DOHH2 (cell line): ENCODE data around the gene GMDS.
"Not testable (repeated sequence)": the region's sequence is repeated elsewhere in the genome, so short reads cannot be mapped to it uniquely, and the experiment has no call there.

Experiments
- H3F3A ChIP-seq: fragments of 200-600 bp; sonication (generic), shearing (Covaris generic); 2 replicates; pipeline ENCODE4 v1.6.0; 2016; ENCODE audit warnings: antibody characterized with exemption, mild to moderate bottlenecking; ENCODE audit not compliant: control insufficient read depth, insufficient read depth
- H3K27ac ChIP-seq: fragments of 200-600 bp; sonication (generic); 2 replicates; pipeline ENCODE4 v1.5.1; 2014; ENCODE audit warnings: low read depth, mild to moderate bottlenecking, low read length, moderate library complexity
- H3K27me3 ChIP-seq: fragments of 200-600 bp; sonication (generic); 2 replicates; pipeline ENCODE4 v1.6.1; 2014; ENCODE audit warnings: mild to moderate bottlenecking, low read length, mixed read lengths; ENCODE audit not compliant: control insufficient read depth
- H3K36me3 ChIP-seq: fragments of 200-600 bp; sonication (generic); 2 replicates; pipeline ENCODE4 v1.6.1; 2014; ENCODE audit warnings: mild to moderate bottlenecking, low read length, moderate library complexity, mixed read lengths; ENCODE audit not compliant: control insufficient read depth
- H3K4me1 ChIP-seq: fragments of 200-600 bp; sonication (generic); 2 replicates; pipeline ENCODE4 v1.6.1; 2014; ENCODE audit warnings: mild to moderate bottlenecking, low read length, mixed read lengths; ENCODE audit not compliant: control insufficient read depth
- H3K4me2 ChIP-seq: fragments of 200-600 bp; sonication (generic); 2 replicates; pipeline ENCODE4 v1.6.0; 2014; ENCODE audit warnings: mild to moderate bottlenecking, low read length, moderate library complexity
- H3K4me3 ChIP-seq: fragments of 200-600 bp; sonication (generic); 2 replicates; pipeline ENCODE4 v1.5.1; 2014; ENCODE audit warnings: mild to moderate bottlenecking, low read length, mixed read lengths
- H3K79me2 ChIP-seq: fragments of 200-600 bp; sonication (generic); 2 replicates; pipeline ENCODE4 v1.6.1; 2014; ENCODE audit warnings: mild to moderate bottlenecking, low read length, mixed read lengths; ENCODE audit not compliant: control insufficient read depth
- H3K9me2 ChIP-seq: fragments of 200-600 bp; sonication (generic); replicated peaks from 2 replicates; pipeline ENCODE4 v1.6.1; 2014; ENCODE audit warnings: mild to moderate bottlenecking, low read length, mixed read lengths; ENCODE audit not compliant: control insufficient read depth
- H3K9me3 ChIP-seq: fragments of 200-600 bp; sonication (generic); 2 replicates; pipeline ENCODE4 v1.6.1; 2014; ENCODE audit warnings: antibody characterized with exemption, low read length, mixed read lengths; ENCODE audit not compliant: control insufficient read depth, insufficient read depth
- H4K20me1 ChIP-seq: fragments of 200-600 bp; sonication (generic); 2 replicates; pipeline ENCODE4 v1.6.0; 2014; ENCODE audit warnings: low read depth, mild to moderate bottlenecking, antibody characterized with exemption, low read length, moderate library complexity; ENCODE audit not compliant: control insufficient read depth, insufficient read depth
- EZH2phosphoT487 ChIP-seq: fragments of 200-600 bp; sonication (generic); IDR thresholded peaks from 2 replicates; pipeline ENCODE4 v1.6.1; 2017; ENCODE audit warnings: borderline replicate concordance, mild to moderate bottlenecking, antibody characterized with exemption, low read length, moderate library complexity, mixed read lengths
- TF ChIP-seq, protein P1 (sequence below): fragments of 200-600 bp; sonication (generic); IDR thresholded peaks from one replicate; pipeline ENCODE4 v1.5.1; 2014; ENCODE audit warnings: antibody characterized with exemption, mild to moderate bottlenecking, low read depth, low read length; ENCODE audit not compliant: poor library complexity, severe bottlenecking

The GMDS gene

GRCh38 chr6:1669996-1670395 lies 575.4 kb downstream of the GMDS start:
- Histone ChIP-seq H3K27ac (no peak overlapping the region), H3K4me2 (no peak overlapping the region)

DNA sequence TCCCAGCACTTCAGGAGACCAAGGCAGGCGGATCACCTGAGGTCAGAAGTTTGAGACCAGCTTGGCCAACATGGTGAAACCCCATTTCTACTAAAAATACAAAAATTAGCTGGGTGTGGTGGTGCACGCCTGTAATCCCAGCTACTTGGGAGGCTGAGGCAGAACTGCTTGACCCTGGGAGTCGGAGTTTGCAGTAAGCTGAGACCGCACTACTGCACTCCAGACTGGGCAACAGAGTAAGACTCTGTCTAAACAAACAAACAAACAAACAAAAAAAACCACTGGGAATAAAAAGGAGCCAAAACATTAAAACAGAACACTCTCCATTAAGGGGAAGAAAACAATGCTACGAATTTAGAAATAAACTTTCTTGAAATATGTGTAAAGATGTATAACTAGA lies 576.9 kb downstream of the GMDS start:
- not testable (repeated sequence) for H3K9me2 ChIP-seq, H3K4me3 ChIP-seq, H3K27me3 ChIP-seq, H3K36me3 ChIP-seq, H3K4me2 ChIP-seq, H3F3A ChIP-seq, H4K20me1 ChIP-seq, H3K79me2 ChIP-seq, H3K9me3 ChIP-seq, H3K27ac ChIP-seq
- H3K4me1 ChIP-seq = peaks cover 24% of the 10 kb centered on the region

More at GRCh38 chr6:1669996-1670395, 575.4 kb downstream of the GMDS start:
- Histone ChIP-seq H3K9me2 (no peaks in the 10 kb centered on the region), H3K4me1 (peaks cover 17% of the 10 kb centered on the region), H3K4me3 (no peak overlapping the region), H3K27me3 (no peaks in the 10 kb centered on the region), H3K79me2 (no peaks in the 10 kb centered on the region), H3K36me3 (no peaks in the 10 kb centered on the region), H4K20me1 (no peaks in the 10 kb centered on the region), H3F3A (peaks cover 2% of the 10 kb centered on the region; the same call in 1 of the 2 replicates), H3K9me3 (no peaks in the 10 kb centered on the region)
- TF ChIP-seq, protein P1, sequence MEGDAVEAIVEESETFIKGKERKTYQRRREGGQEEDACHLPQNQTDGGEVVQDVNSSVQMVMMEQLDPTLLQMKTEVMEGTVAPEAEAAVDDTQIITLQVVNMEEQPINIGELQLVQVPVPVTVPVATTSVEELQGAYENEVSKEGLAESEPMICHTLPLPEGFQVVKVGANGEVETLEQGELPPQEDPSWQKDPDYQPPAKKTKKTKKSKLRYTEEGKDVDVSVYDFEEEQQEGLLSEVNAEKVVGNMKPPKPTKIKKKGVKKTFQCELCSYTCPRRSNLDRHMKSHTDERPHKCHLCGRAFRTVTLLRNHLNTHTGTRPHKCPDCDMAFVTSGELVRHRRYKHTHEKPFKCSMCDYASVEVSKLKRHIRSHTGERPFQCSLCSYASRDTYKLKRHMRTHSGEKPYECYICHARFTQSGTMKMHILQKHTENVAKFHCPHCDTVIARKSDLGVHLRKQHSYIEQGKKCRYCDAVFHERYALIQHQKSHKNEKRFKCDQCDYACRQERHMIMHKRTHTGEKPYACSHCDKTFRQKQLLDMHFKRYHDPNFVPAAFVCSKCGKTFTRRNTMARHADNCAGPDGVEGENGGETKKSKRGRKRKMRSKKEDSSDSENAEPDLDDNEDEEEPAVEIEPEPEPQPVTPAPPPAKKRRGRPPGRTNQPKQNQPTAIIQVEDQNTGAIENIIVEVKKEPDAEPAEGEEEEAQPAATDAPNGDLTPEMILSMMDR = no peak
- no peak for TF ChIP-seq EZH2phosphoT487

- Histone ChIP-seq H3K27ac (no peak overlapping the region), H3K4me3 (no peak overlapping the region), H4K20me1 (no peaks in the 10 kb centered on the region), H3K36me3 (no peaks in the 10 kb centered on the region), H3K79me2 (no peaks in the 10 kb centered on the region), H3K4me2 (no peak overlapping the region), H3F3A (peaks cover 2% of the 10 kb centered on the region; the same call in 1 of the 2 replicates), H3K9me2 (no peaks in the 10 kb centered on the region), H3K27me3 (no peaks in the 10 kb centered on the region), H3K4me1 (peaks cover 24% of the 10 kb centered on the region), H3K9me3 (no peaks in the 10 kb centered on the region)
- no peak for TF ChIP-seq EZH2phosphoT487
- TF ChIP-seq, protein P1 = no peak
These were observed 577.6 kb downstream of the GMDS start for GRCh38 chr6:1667805-1668175.

GRCh38 chr6:1667012-1667804 lies 578.2 kb downstream of the GMDS start:
- Histone ChIP-seq H3K4me2 (no peak overlapping the region), H3K4me1 (peaks cover 24% of the 10 kb centered on the region), H3K79me2 (no peaks in the 10 kb centered on the region), H3K27ac (no peak overlapping the region), H3K9me3 (no peaks in the 10 kb centered on the region), H4K20me1 (no peaks in the 10 kb centered on the region), H3F3A (peaks cover 2% of the 10 kb centered on the region; the same call in 1 of the 2 replicates), H3K4me3 (no peak overlapping the region), H3K27me3 (no peaks in the 10 kb centered on the region), H3K9me2 (no peaks in the 10 kb centered on the region), H3K36me3 (no peaks in the 10 kb centered on the region)
- TF ChIP-seq, protein P1 = no peak
- no peak for TF ChIP-seq EZH2phosphoT487
